Ishikawa (cell line): ENCODE results near the gene BASP1.

Experiments used
- CEBPB ChIP-seq: IDR thresholded peaks from 2 replicates; pipeline ENCODE4 v1.6.1; 2012
- CREB1 ChIP-seq: IDR thresholded peaks from 2 replicates; pipeline ENCODE4 v1.6.1; 2012; ENCODE audit warnings: low read depth
- EGR1 ChIP-seq: IDR thresholded peaks from 2 replicates; pipeline ENCODE4 v1.6.1; 2012
- EP300 ChIP-seq: IDR thresholded peaks from 2 replicates; pipeline ENCODE4 v1.6.1; 2012; ENCODE audit warnings: borderline replicate concordance
- FOXM1 ChIP-seq: IDR thresholded peaks from 2 replicates; pipeline ENCODE4 v1.6.1; 2012; ENCODE audit warnings: low read depth, borderline replicate concordance
- MAX ChIP-seq: IDR thresholded peaks from 2 replicates; pipeline ENCODE4 v1.6.1; 2012
- NFIC ChIP-seq: IDR thresholded peaks from 2 replicates; pipeline ENCODE4 v1.6.1; 2012
- RAD21 ChIP-seq: IDR thresholded peaks from 2 replicates; pipeline ENCODE4 v1.6.1; 2012; ENCODE audit warnings: low read depth
- REST ChIP-seq: IDR thresholded peaks from 2 replicates; pipeline ENCODE4 v1.6.1; 2012; ENCODE audit warnings: low read depth, mild to moderate bottlenecking
- TAF1 ChIP-seq: IDR thresholded peaks from 2 replicates; pipeline ENCODE4 v1.6.1; 2012; ENCODE audit warnings: low read depth, mild to moderate bottlenecking
- TCF12 ChIP-seq: IDR thresholded peaks from 2 replicates; pipeline ENCODE4 v1.6.1; 2012; ENCODE audit warnings: low read depth
- TEAD4 ChIP-seq: IDR thresholded peaks from 2 replicates; pipeline ENCODE4 v1.6.1; 2012
- USF1 ChIP-seq: IDR thresholded peaks from 2 replicates; pipeline ENCODE4 v1.6.1; 2012
- YY1 ChIP-seq: IDR thresholded peaks from 2 replicates; pipeline ENCODE4 v1.6.1; 2012; ENCODE audit warnings: low read depth
- ZBTB7A ChIP-seq: IDR thresholded peaks from 2 replicates; pipeline ENCODE4 v1.6.1; 2012; ENCODE audit warnings: low read depth

BASP1 gene

GRCh38 chr5:17261075-17261474 is 43.6 kb downstream of the BASP1 start:
- no peak for TF ChIP-seq MAX
- TF ChIP-seq USF1 = no peak
- TF ChIP-seq ZBTB7A = no peak
- no peak for TF ChIP-seq TAF1
- TF ChIP-seq TCF12 = no peak
- TF ChIP-seq FOXM1 = no peak
- TF ChIP-seq TEAD4 = no peak
- TF ChIP-seq RAD21 = no peak
- TF ChIP-seq REST = no peak
- TF ChIP-seq CREB1 = no peak
- TF ChIP-seq EGR1 = no peak
- TF ChIP-seq NFIC = no peak
- TF ChIP-seq EP300 = no peak
- no peak for TF ChIP-seq CEBPB
- no peak for TF ChIP-seq YY1

GRCh38 chr5:17265041-17265440 is 47.6 kb downstream of the BASP1 start:
- TF ChIP-seq TCF12 (no peak), CREB1 (no peak), EP300 (no peak), USF1 (no peak), REST (no peak)

- TF ChIP-seq REST (no peak), EGR1 (no peak), ZBTB7A (no peak), CEBPB (no peak), USF1 (no peak)
Observed at GRCh38 chr5:17267106-17267505, 49.7 kb downstream of the BASP1 start.

- TF ChIP-seq TAF1 (no peak), EP300 (no peak), MAX (no peak), USF1 (no peak), RAD21 (no peak), ZBTB7A (no peak), CREB1 (no peak), TEAD4 (no peak), EGR1 (no peak), REST (no peak), CEBPB (no peak), NFIC (no peak), TCF12 (no peak), FOXM1 (no peak), YY1 (no peak)
Observed at GRCh38 chr5:17269201-17269600, 51.8 kb downstream of the BASP1 start.
